Measurements from ENCODE around the gene NLRP12.
"Not testable (repeated sequence)": the region's sequence is repeated elsewhere in the genome, so short reads cannot be mapped to it uniquely, and the experiment has no call there.

The NLRP12 gene

GRCh38 chr19:53824134-53824611 lies at the start of gene NLRP12:
Gene NLRP12, minus strand, starts transcription at chr19:53824314. Its CDS starts 140 bp downstream, at chr19:53824174.
- in situ Hi-C loops (cut with MboI; ENCODE audit: low pct_unique_long_range_greater_than_20kb, low sequenced_read_pairs, unreplicated experiment): no loop called here
- no peak for TF ChIP-seq CTCF (IDR thresholded peaks at IDR 0.05; ENCODE audit: extremely low read depth, insufficient read depth, missing control alignments)
- DNase-seq (ENCODE audit: low spot score): no peak

- TF ChIP-seq CTCF (IDR thresholded peaks at IDR 0.05; ENCODE audit: extremely low read depth, insufficient read depth, missing control alignments): no peak
- peak; percentile 8 for DNase-seq (ENCODE audit: low spot score)
- in situ Hi-C loops (cut with MboI; ENCODE audit: low pct_unique_long_range_greater_than_20kb, low sequenced_read_pairs, unreplicated experiment): no loop called here
These were observed 48.6 kb upstream of the NLRP12 start for GRCh38 chr19:53872762-53873161.

- in situ Hi-C loops (cut with MboI; ENCODE audit: low pct_unique_long_range_greater_than_20kb, low sequenced_read_pairs, unreplicated experiment): no loop called here
- no peak for TF ChIP-seq CTCF (IDR thresholded peaks at IDR 0.05; ENCODE audit: extremely low read depth, insufficient read depth, missing control alignments)
These were observed 47.3 kb upstream of the NLRP12 start for GRCh38 chr19:53871454-53871853.

GRCh38 chr19:53870485-53870844 lies 46.4 kb upstream of the NLRP12 start:
- in situ Hi-C loops (cut with MboI; ENCODE audit: low pct_unique_long_range_greater_than_20kb, low sequenced_read_pairs, unreplicated experiment): no loop called here
- peak; percentile 69 for DNase-seq (ENCODE audit: low spot score)
- no peak for TF ChIP-seq CTCF (IDR thresholded peaks at IDR 0.05; ENCODE audit: extremely low read depth, insufficient read depth, missing control alignments)

More at GRCh38 chr19:53871454-53871853, 47.3 kb upstream of the NLRP12 start:
- DNase-seq (ENCODE audit: low spot score): peak; percentile 18

- DNase-seq (ENCODE audit: low spot score); in situ Hi-C loops (cut with MboI; ENCODE audit: low pct_unique_long_range_greater_than_20kb, low sequenced_read_pairs, unreplicated experiment): not testable (repeated sequence)
These were observed 45.8 kb upstream of the NLRP12 start for GRCh38 chr19:53869805-53870484.

- DNase-seq (ENCODE audit: low spot score): peak; percentile 91
- peak; percentile 2 for TF ChIP-seq CTCF (IDR thresholded peaks at IDR 0.05; ENCODE audit: extremely low read depth, insufficient read depth, missing control alignments)
- in situ Hi-C loops (cut with MboI; ENCODE audit: low pct_unique_long_range_greater_than_20kb, low sequenced_read_pairs, unreplicated experiment): no loop called here
These were observed 45.0 kb upstream of the NLRP12 start for GRCh38 chr19:53868892-53869804.
